Caco-2 (cell line): Measurements from ENCODE around the gene NEK8. TPM values are rescaled to one million over a fixed set of nuclear protein-coding genes. Genes with fewer than 3 reads are reported as not detected.

ENCODE experiments used
- BruUV-seq: library from RNA; stranded (reverse); fragments of 400-500 nt; replicated peaks from 2 replicates; lab custom pipeline; 2021; lab: Mats Ljungman, UMichigan
- CTCF ChIA-PET: fragments of 300-600 bp; sonication (Branson Sonifier 250); formaldehyde crosslinking; loops from one replicate; lab custom pipeline; 2022; ENCODE audit warnings: antibody characterized with exemption; lab: Charles Lee
- POLR2A ChIA-PET: fragments of 300-600 bp; sonication (Branson Sonifier 250); formaldehyde crosslinking; loops from one replicate; lab custom pipeline; 2022; ENCODE audit warnings: antibody characterized with exemption; lab: Charles Lee
- DNase-seq, 2 experiments: peaks; one replicate each; pipeline versions ENCODE4 v3.0.0 to v3.0.0-alpha.2; 2020 to 2022
- H3K27me3 ChIP-seq: replicated peaks from 2 replicates; pipeline ENCODE4 v1.6.0; 2011; ENCODE audit warnings: low read length; ENCODE audit not compliant: control insufficient read depth, insufficient read depth
- H3K36me3 ChIP-seq: 2 replicates; pipeline ENCODE4 v1.5.1; 2011; ENCODE audit warnings: low read length; ENCODE audit not compliant: control insufficient read depth, insufficient read depth
- H3K4me1 ChIP-seq: fragments of 250-450 bp; sonication (Bioruptor Pico); 2 replicates; pipeline ENCODE4 v1.5.1; 2020; ENCODE audit warnings: mild to moderate bottlenecking
- H3K4me3 ChIP-seq: 2 replicates; pipeline ENCODE4 v1.5.1; 2011; ENCODE audit warnings: low read depth, mild to moderate bottlenecking, control low read depth, low read length
- H3K9me3 ChIP-seq: fragments of 250-450 bp; sonication (Bioruptor Pico); 2 replicates; pipeline ENCODE4 v1.5.1; 2020; ENCODE audit warnings: mild to moderate bottlenecking, moderate library complexity
- H3K27ac Mint-ChIP-seq: one replicate; pipeline ENCODE4 v1.8.0; 2022; ENCODE audit warnings: mixed read lengths; ENCODE audit not compliant: unreplicated experiment
- H3K27me3 Mint-ChIP-seq: one replicate; pipeline ENCODE4 v1.8.0; 2022; ENCODE audit warnings: mixed read lengths; ENCODE audit not compliant: insufficient read depth, unreplicated experiment
- H3K36me3 Mint-ChIP-seq: one replicate; pipeline ENCODE4 v1.8.0; 2022; ENCODE audit warnings: mild to moderate bottlenecking, mixed read lengths; ENCODE audit not compliant: insufficient read depth, unreplicated experiment
- H3K4me1 Mint-ChIP-seq: one replicate; pipeline ENCODE4 v1.8.0; 2022; ENCODE audit warnings: low read depth, mixed read lengths; ENCODE audit not compliant: unreplicated experiment
- H3K4me3 Mint-ChIP-seq: one replicate; pipeline ENCODE4 v1.8.0; 2022; ENCODE audit warnings: mild to moderate bottlenecking, moderate library complexity, mixed read lengths; ENCODE audit not compliant: unreplicated experiment
- H3K9me3 Mint-ChIP-seq: one replicate; pipeline ENCODE4 v1.8.0; 2022; ENCODE audit warnings: mixed read lengths; ENCODE audit not compliant: unreplicated experiment
- intact Hi-C: fragments of 100-400 bp; cut with micrococcal nuclease; formaldehyde crosslinking; loops from one replicate; pipeline ENCODE4 v1.10.0; 2022; ENCODE audit not compliant: unreplicated experiment
- total RNA-seq: library from RNA; stranded (reverse); gene quantifications from 2 replicates; pipeline ENCODE4 v1.2.3, GENCODE V29; 2022
- TF ChIP-seq, protein P1 (sequence below), 2 experiments: fragments of 200-600 bp in 1 of 2; IDR thresholded peaks; 1 replicate in 1 of 2; 2 replicates in 1 of 2; pipeline versions ENCODE4 v1.5.1 to v1.8.0; 2011 to 2022; ENCODE audit warnings: antibody characterized with exemption in 1 of 2, control low read depth in 1 of 2, inconsistent platforms in 1 of 2, low read depth in 1 of 2, low read length in 1 of 2, mild to moderate bottlenecking in 1 of 2, moderate library complexity in 1 of 2; ENCODE audit not compliant: insufficient read depth in 1 of 2, severe bottlenecking in 1 of 2, unreplicated experiment in 1 of 2

Gene NEK8
- total RNA-seq, 1 experiment from 2014 or later, result 11.0 TPM

DNA sequence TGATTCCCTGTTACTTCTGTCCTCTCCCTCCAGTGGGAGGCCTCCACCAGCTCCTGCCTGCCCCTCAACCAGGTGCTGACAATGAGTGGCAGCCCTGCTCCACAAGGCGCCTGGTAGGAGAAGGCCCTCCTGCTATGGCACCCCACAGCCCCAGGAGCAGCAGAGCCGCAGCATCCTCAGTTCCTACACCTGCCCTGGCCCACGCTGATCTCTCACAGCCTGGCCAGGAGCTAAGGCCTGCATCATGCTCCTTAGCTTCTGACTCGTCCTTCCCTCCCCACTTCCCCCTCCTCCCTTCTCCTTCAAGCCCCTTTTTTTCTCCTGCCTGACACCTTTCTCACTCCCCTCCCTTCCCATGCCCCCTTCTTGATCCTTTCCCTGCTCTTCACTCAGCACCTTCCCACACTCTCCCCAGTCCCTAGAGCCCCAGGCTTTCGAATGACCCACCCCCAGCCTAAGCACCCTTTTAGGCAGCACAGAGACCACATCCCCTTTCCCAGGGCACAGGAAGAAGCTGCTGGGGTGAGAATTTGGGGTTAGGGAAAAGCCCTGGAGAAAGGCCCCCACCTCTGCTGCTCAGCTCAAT lies 23.4 kb upstream of the NEK8 start:
- H3K27me3 ChIP-seq, result no peaks in the 10 kb centered on the region
- H3K36me3 ChIP-seq, result peaks cover 9% of the 10 kb centered on the region; the same call in 1 of the 2 replicates
- H3K36me3 Mint-ChIP-seq, result peaks cover 67% of the 10 kb centered on the region
- no peaks in the 10 kb centered on the region for H3K27me3 Mint-ChIP-seq
- CTCF ChIA-PET, result interaction anchor here (0.7 kb wide), 1 partner anchor 61 kb away, joined by 3 read pairs; no protein-coding TSS in a partner anchor
- no peak overlapping the region for H3K4me3 ChIP-seq
- no peaks in the 10 kb centered on the region for H3K4me1 Mint-ChIP-seq
- no TSS peak for BruUV-seq
- no peaks in the 10 kb centered on the region for H3K9me3 ChIP-seq
- peaks cover 6% of the 10 kb centered on the region for H3K4me1 ChIP-seq
- no peak for DNase-seq
- intact Hi-C loops, result no loop called here
- no peak overlapping the region for H3K4me3 Mint-ChIP-seq
- peak overlapping the region; percentile 25 for H3K27ac Mint-ChIP-seq
- TF ChIP-seq, protein P1, sequence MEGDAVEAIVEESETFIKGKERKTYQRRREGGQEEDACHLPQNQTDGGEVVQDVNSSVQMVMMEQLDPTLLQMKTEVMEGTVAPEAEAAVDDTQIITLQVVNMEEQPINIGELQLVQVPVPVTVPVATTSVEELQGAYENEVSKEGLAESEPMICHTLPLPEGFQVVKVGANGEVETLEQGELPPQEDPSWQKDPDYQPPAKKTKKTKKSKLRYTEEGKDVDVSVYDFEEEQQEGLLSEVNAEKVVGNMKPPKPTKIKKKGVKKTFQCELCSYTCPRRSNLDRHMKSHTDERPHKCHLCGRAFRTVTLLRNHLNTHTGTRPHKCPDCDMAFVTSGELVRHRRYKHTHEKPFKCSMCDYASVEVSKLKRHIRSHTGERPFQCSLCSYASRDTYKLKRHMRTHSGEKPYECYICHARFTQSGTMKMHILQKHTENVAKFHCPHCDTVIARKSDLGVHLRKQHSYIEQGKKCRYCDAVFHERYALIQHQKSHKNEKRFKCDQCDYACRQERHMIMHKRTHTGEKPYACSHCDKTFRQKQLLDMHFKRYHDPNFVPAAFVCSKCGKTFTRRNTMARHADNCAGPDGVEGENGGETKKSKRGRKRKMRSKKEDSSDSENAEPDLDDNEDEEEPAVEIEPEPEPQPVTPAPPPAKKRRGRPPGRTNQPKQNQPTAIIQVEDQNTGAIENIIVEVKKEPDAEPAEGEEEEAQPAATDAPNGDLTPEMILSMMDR (IDR thresholded peaks at IDR 0.05; ENCODE audit: insufficient read depth in 1 of 2, low read depth in 1 of 2, low read length in 1 of 2, severe bottlenecking in 1 of 2, unreplicated experiment in 1 of 2), result no peak
- no peaks in the 10 kb centered on the region for H3K9me3 Mint-ChIP-seq
- POLR2A ChIA-PET, result no interaction called here

DNA sequence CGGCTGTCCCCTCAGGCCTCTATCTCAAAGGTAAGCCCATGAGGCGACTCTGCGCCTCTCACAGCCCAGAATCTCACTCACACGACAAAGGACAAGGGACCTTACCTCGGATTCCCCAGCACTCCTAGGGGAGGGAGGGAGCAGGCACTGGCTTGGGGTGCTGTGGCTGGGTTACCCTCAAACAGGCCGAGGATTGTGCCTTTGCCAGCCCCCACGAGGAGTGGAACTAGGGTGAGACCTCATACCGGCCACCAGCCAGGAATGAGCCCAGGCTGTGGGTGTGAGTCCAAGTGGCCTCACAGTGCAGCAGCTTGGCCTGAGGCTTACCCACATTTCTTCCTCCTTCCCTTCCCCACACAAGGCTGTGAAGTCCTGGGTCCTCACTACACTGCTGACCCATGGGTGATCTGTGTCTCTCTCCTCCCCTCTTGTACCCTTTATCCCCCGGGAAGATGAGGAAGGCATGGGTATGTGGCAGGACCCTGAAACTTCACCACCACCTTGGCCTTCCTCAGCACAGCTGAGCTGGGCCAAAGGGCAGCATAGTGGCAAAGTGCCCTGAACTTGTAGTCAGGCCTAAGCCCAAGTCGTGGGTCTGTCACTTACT lies 22.8 kb upstream of the NEK8 start:
- ChIA-PET POLR2A (no interaction called here), CTCF (interaction anchor here (0.6 to 0.7 kb wide), 2 partner anchors 10 to 61 kb away, joined by 3 read pairs; no protein-coding TSS in a partner anchor)
- no peak overlapping the region for H3K4me3 Mint-ChIP-seq
- peak overlapping the region; percentile 25 for H3K27ac Mint-ChIP-seq
- intact Hi-C loops, result no loop called here
- peaks cover 67% of the 10 kb centered on the region for H3K36me3 Mint-ChIP-seq
- Histone ChIP-seq H3K27me3 (no peaks in the 10 kb centered on the region), H3K36me3 (peaks cover 3% of the 10 kb centered on the region; the same call in 1 of the 2 replicates), H3K9me3 (no peaks in the 10 kb centered on the region), H3K4me3 (no peak overlapping the region), H3K4me1 (peaks cover 7% of the 10 kb centered on the region)
- no peaks in the 10 kb centered on the region for H3K27me3 Mint-ChIP-seq
- no peak for DNase-seq
- H3K4me1 Mint-ChIP-seq, result no peaks in the 10 kb centered on the region
- BruUV-seq, result no TSS peak
- H3K9me3 Mint-ChIP-seq, result no peaks in the 10 kb centered on the region
- TF ChIP-seq, protein P1 (IDR thresholded peaks at IDR 0.05; ENCODE audit: insufficient read depth in 1 of 2, low read depth in 1 of 2, low read length in 1 of 2, severe bottlenecking in 1 of 2, unreplicated experiment in 1 of 2), result no peak

DNA sequence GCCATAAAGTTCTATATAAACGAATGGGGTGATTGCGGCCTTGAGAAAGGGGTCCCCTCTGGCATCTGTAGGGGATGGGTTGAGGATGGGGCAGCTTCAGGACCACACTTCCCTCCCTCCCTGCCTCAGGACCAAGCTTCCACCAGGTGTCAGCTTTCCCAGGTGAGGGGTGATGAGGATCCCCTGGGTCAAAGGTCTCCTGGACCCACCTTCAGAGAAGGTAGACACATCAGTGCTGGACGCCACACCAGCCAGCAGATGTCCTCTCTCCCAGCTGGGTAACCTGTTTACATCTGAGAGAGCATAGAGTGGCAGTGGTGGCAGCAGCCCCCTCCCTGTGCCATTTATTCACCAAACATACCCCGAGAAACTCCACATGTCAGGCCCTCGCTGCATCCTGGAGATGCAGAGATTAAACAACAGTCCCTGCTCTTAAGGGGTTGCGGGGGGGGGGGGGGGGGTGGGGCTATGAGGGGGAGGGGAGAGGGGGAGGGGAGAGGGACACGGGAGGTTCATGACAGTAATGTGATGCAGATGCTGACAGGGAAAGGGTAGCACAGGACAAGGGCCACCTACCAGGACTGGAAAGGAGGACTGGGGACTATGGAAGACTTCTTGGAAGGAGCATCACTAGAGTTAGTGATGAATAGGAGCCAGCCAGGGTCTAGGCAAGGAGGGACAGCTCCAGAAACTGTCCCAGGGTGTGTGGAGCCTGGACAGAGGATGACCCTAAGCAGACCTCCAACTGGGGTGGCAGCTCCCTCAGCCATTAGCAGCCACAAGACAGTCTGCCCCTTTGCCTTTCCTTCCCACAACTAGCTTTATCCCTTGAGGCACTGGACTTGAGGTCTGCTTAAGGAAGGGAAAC lies 21.9 kb upstream of the NEK8 start:
- no peaks in the 10 kb centered on the region for H3K9me3 ChIP-seq
- TF ChIP-seq, protein P1 (IDR thresholded peaks at IDR 0.05; ENCODE audit: insufficient read depth in 1 of 2, low read depth in 1 of 2, low read length in 1 of 2, severe bottlenecking in 1 of 2, unreplicated experiment in 1 of 2), result no peak
- no peaks in the 10 kb centered on the region for H3K9me3 Mint-ChIP-seq
- H3K4me3 Mint-ChIP-seq, result no peak overlapping the region
- no peaks in the 10 kb centered on the region for H3K27me3 Mint-ChIP-seq
- peaks cover 67% of the 10 kb centered on the region for H3K36me3 Mint-ChIP-seq
- ChIA-PET POLR2A (interaction anchor here (1.1 kb wide), 1 partner anchor 13 kb away, joined by 5 read pairs; the partner anchor contains the start of gene RPL23A), CTCF (no interaction called here)
- peaks cover 10% of the 10 kb centered on the region for H3K4me1 ChIP-seq
- no peak overlapping the region for H3K27ac Mint-ChIP-seq
- H3K27me3 ChIP-seq, result no peaks in the 10 kb centered on the region
- H3K4me3 ChIP-seq, result no peak overlapping the region
- intact Hi-C loops, result no loop called here
- H3K36me3 ChIP-seq, result peaks cover 2% of the 10 kb centered on the region; the same call in 1 of the 2 replicates
- no peaks in the 10 kb centered on the region for H3K4me1 Mint-ChIP-seq
- DNase-seq, result peak in 1 of 2 experiments; percentile 35
- BruUV-seq, result no TSS peak
